PFSK-1 (cell line): ENCODE data around the gene ZNF280A.

Experiments
- FOXP2 ChIP-seq: optimal IDR thresholded peaks from 2 replicates; pipeline ENCODE3; 2011; ENCODE audit warnings: borderline replicate concordance, control low read depth, inconsistent platforms; ENCODE audit not compliant: insufficient read depth; ENCODE audit errors: extremely low read length, extremely low read depth
- POLR2AphosphoS5 ChIP-seq: IDR thresholded peaks from 2 replicates; pipeline ENCODE4 v1.6.1; 2012; ENCODE audit warnings: low read depth, mild to moderate bottlenecking, control low read depth, low read length, moderate library complexity
- SIN3A ChIP-seq: IDR thresholded peaks from 2 replicates; pipeline ENCODE4 v1.6.1; 2012; ENCODE audit warnings: mild to moderate bottlenecking, low read length, moderate library complexity, borderline replicate concordance; ENCODE audit not compliant: insufficient read depth
- TAF1 ChIP-seq: IDR thresholded peaks from 2 replicates; pipeline ENCODE4 v1.6.1; 2012; ENCODE audit warnings: low read length, control low read depth, borderline replicate concordance; ENCODE audit not compliant: insufficient read depth
- TF ChIP-seq, protein P1 (sequence below), 2 experiments: IDR thresholded peaks; 2 replicates each; pipeline versions ENCODE4 v1.6.1 to v1.8.0; 2011 to 2012; ENCODE audit warnings: low read depth in 2 of 2, low read length in 2 of 2, control low read depth in 1 of 2, inconsistent platforms in 1 of 2, mild to moderate bottlenecking in 1 of 2, moderate library complexity in 1 of 2; ENCODE audit not compliant: insufficient read depth in 1 of 2

DNA sequence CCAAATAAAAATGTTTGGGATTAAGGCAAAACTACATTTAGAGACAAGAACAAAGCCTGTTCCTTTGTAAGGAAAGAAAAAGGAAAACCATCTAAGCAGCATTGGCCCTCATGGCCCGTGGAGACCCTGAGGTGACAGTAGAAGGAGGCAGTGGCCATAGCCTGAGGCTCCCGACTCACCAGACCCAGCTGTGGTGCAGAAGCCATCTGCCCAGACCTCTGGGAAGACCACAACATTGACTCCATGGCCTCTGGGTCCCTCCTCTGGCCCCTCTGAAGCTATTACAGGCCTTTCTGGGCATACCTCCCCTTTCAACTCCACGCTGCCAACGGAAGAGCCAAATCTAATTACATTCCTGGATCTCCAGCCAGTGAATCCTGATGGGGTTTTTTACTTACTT lies 32.6 kb upstream of the ZNF280A start:
- TF ChIP-seq, protein P1, sequence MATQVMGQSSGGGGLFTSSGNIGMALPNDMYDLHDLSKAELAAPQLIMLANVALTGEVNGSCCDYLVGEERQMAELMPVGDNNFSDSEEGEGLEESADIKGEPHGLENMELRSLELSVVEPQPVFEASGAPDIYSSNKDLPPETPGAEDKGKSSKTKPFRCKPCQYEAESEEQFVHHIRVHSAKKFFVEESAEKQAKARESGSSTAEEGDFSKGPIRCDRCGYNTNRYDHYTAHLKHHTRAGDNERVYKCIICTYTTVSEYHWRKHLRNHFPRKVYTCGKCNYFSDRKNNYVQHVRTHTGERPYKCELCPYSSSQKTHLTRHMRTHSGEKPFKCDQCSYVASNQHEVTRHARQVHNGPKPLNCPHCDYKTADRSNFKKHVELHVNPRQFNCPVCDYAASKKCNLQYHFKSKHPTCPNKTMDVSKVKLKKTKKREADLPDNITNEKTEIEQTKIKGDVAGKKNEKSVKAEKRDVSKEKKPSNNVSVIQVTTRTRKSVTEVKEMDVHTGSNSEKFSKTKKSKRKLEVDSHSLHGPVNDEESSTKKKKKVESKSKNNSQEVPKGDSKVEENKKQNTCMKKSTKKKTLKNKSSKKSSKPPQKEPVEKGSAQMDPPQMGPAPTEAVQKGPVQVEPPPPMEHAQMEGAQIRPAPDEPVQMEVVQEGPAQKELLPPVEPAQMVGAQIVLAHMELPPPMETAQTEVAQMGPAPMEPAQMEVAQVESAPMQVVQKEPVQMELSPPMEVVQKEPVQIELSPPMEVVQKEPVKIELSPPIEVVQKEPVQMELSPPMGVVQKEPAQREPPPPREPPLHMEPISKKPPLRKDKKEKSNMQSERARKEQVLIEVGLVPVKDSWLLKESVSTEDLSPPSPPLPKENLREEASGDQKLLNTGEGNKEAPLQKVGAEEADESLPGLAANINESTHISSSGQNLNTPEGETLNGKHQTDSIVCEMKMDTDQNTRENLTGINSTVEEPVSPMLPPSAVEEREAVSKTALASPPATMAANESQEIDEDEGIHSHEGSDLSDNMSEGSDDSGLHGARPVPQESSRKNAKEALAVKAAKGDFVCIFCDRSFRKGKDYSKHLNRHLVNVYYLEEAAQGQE (IDR thresholded peaks at IDR 0.05; ENCODE audit: insufficient read depth in 1 of 2, low read depth in 2 of 2, low read length in 2 of 2) = no peak
- TF ChIP-seq TAF1 (no peak), POLR2AphosphoS5 (no peak), SIN3A (no peak), FOXP2 (no peak)
